IMR-90 (cell line): ENCODE data around the gene EXOC4.

Source experiments
- BHLHE40 ChIP-seq: fragments of 150-350 bp; IDR thresholded peaks from 2 replicates; pipeline ENCODE4 v1.6.1; 2016; ENCODE audit warnings: mild to moderate bottlenecking, low read depth, low read length
- CEBPB ChIP-seq: IDR thresholded peaks from 2 replicates; pipeline ENCODE4 v1.6.1; 2012; ENCODE audit warnings: low read depth, low read length, improper control_type of control experiment
- CHD1 ChIP-seq: IDR thresholded peaks from 2 replicates; pipeline ENCODE4 v1.6.1; 2012; ENCODE audit warnings: low read depth, low read length, improper control_type of control experiment
- CTCF ChIP-seq: conservative IDR thresholded peaks from 2 replicates; pipeline ENCODE4 v1.5.1; 2012; ENCODE audit warnings: mild to moderate bottlenecking, low read depth, low read length, improper control_type of control experiment
- FOS ChIP-seq: fragments of 150-350 bp; IDR thresholded peaks from 2 replicates; pipeline ENCODE4 v1.6.1; 2016; ENCODE audit warnings: low read depth, low read length
- MAZ ChIP-seq: IDR thresholded peaks from 2 replicates; pipeline ENCODE4 v1.6.1; 2012; ENCODE audit warnings: low read depth, mild to moderate bottlenecking, low read length, improper control_type of control experiment, moderate library complexity, borderline replicate concordance
- MXI1 ChIP-seq: IDR thresholded peaks from 2 replicates; pipeline ENCODE4 v1.6.1; 2012; ENCODE audit warnings: low read depth, mild to moderate bottlenecking, low read length, moderate library complexity, borderline replicate concordance
- NFE2L2 ChIP-seq: fragments of 150-350 bp; IDR thresholded peaks from 2 replicates; pipeline ENCODE4 v1.6.1; 2016; ENCODE audit warnings: low read depth, mild to moderate bottlenecking, low read length
- POLR2A ChIP-seq: IDR thresholded peaks from 2 replicates; pipeline ENCODE4 v1.6.1; 2012; ENCODE audit warnings: mild to moderate bottlenecking, low read depth, low read length
- RAD21 ChIP-seq: IDR thresholded peaks from 2 replicates; pipeline ENCODE4 v1.6.1; 2012; ENCODE audit warnings: low read length, improper control_type of control experiment
- RCOR1 ChIP-seq: IDR thresholded peaks from 2 replicates; pipeline ENCODE4 v1.6.1; 2012; ENCODE audit warnings: mild to moderate bottlenecking, low read length, improper control_type of control experiment; ENCODE audit not compliant: insufficient replicate concordance
- RFX5 ChIP-seq: IDR thresholded peaks from 2 replicates; pipeline ENCODE4 v1.8.0; 2012; ENCODE audit warnings: low read depth, mild to moderate bottlenecking, low read length, moderate library complexity
- SMC3 ChIP-seq: fragments of 150-350 bp; IDR thresholded peaks from 2 replicates; pipeline ENCODE4 v1.6.1; 2016; ENCODE audit warnings: low read depth, mild to moderate bottlenecking, antibody characterized with exemption, low read length, moderate library complexity
- USF2 ChIP-seq: fragments of 150-350 bp; IDR thresholded peaks from 2 replicates; pipeline ENCODE4 v1.6.1; 2017; ENCODE audit warnings: mild to moderate bottlenecking, antibody characterized with exemption, low read length, low read depth

- TF ChIP-seq CTCF (no peak), FOS (no peak), CHD1 (no peak), NFE2L2 (no peak), RFX5 (no peak), SMC3 (no peak), MAZ (no peak), POLR2A (no peak), USF2 (no peak), RCOR1 (no peak), BHLHE40 (no peak), CEBPB (no peak), MXI1 (no peak), RAD21 (no peak)
Measured at GRCh38 chr7:133542209-133542780, 289.4 kb downstream of the EXOC4 start.
